ENCODE measurements around the gene POC1A. TPM values are rescaled to one million over a fixed set of nuclear protein-coding genes. Genes with fewer than 3 reads are reported as not detected.
A peak's percentile ranks its signal among the peaks of the same experiment; 100 is the strongest.

The POC1A gene
- total RNA-seq, 1 experiment from 2014 or later: 29.0 TPM

- H3K27me3 Mint-ChIP-seq (ENCODE audit: low read depth): no peaks in the 10 kb centered on the region
- Histone ChIP-seq H3K9ac (ENCODE audit: extremely low read depth, insufficient read length, low read length) (no peak overlapping the region), H2AK5ac (ENCODE audit: insufficient read length, low read length) (no peak overlapping the region), H3K23me2 (ENCODE audit: insufficient read length, low read depth, low read length, poor library complexity, severe bottlenecking) (no peaks in the 10 kb centered on the region), H3T11ph (ENCODE audit: low read length) (no peak overlapping the region), H3K4me2 (ENCODE audit: insufficient read depth, insufficient read length, low read length) (no peak overlapping the region), H2BK20ac (ENCODE audit: low read depth, low read length, poor library complexity, severe bottlenecking) (no peak overlapping the region), H3K27ac (ENCODE audit: insufficient read length, low read depth, low read length) (no peak overlapping the region), H2BK15ac (ENCODE audit: low read depth, low read length) (no peak overlapping the region), H3K79me1 (ENCODE audit: insufficient read depth, low read depth, low read length, poor library complexity, severe bottlenecking) (no peaks in the 10 kb centered on the region), H3K4me1 (ENCODE audit: insufficient read depth, low read length) (peaks cover 5% of the 10 kb centered on the region; the same call in 1 of the 2 replicates), H2BK12ac (ENCODE audit: insufficient read length, low read depth, low read length) (no peak overlapping the region), H3K4ac (ENCODE audit: low read depth, low read length) (no peak overlapping the region), H4K20me1 (ENCODE audit: control insufficient read depth, insufficient read depth, insufficient read length) (no peaks in the 10 kb centered on the region), H3K14ac (ENCODE audit: insufficient read depth, low read length) (no peak overlapping the region), H3K18ac (ENCODE audit: insufficient read length, low read depth, low read length) (no peak overlapping the region), H4K8ac (replicated peaks; ENCODE audit: insufficient read length, low read depth, low read length) (no peak overlapping the region), H4K5ac (ENCODE audit: insufficient read length, low read depth, low read length) (no peak overlapping the region), H2AFZ (ENCODE audit: low read length) (no peak overlapping the region), H2BK5ac (ENCODE audit: insufficient read length, low read length) (no peak overlapping the region), H3K9me3 (ENCODE audit: control insufficient read depth, low read depth, low read length) (no peaks in the 10 kb centered on the region), H3K27me3 (ENCODE audit: insufficient read depth, low read length) (no peaks in the 10 kb centered on the region), H3K79me2 (ENCODE audit: insufficient read depth, low read length) (no peaks in the 10 kb centered on the region), H2BK120ac (ENCODE audit: low read depth, low read length, poor library complexity, severe bottlenecking) (no peak overlapping the region), H4K91ac (ENCODE audit: insufficient read length, low read depth, low read length) (no peak overlapping the region), H3K56ac (ENCODE audit: insufficient read length, low read depth, low read length) (no peak overlapping the region), H3K23ac (ENCODE audit: insufficient read length, low read depth, low read length) (no peak overlapping the region)
- H3K27ac Mint-ChIP-seq: peak overlapping the region in 1 of 3 experiments; percentile 15; a peak in 1 of 7 replicates
- no peak overlapping the region for H3K4me3 Mint-ChIP-seq
- H3K9me3 Mint-ChIP-seq: no peaks in the 10 kb centered on the region; a peak in 1 of 5 replicates
- H3K36me3 Mint-ChIP-seq (ENCODE audit: insufficient read depth in 1 of 3, low read depth in 3 of 3): peaks cover 15 to 44% (median 35%) of the 10 kb centered on the region in 3 experiments; a peak in 6 of 7 replicates
- no peak for DNase-seq
- TF ChIP-seq, protein P1, sequence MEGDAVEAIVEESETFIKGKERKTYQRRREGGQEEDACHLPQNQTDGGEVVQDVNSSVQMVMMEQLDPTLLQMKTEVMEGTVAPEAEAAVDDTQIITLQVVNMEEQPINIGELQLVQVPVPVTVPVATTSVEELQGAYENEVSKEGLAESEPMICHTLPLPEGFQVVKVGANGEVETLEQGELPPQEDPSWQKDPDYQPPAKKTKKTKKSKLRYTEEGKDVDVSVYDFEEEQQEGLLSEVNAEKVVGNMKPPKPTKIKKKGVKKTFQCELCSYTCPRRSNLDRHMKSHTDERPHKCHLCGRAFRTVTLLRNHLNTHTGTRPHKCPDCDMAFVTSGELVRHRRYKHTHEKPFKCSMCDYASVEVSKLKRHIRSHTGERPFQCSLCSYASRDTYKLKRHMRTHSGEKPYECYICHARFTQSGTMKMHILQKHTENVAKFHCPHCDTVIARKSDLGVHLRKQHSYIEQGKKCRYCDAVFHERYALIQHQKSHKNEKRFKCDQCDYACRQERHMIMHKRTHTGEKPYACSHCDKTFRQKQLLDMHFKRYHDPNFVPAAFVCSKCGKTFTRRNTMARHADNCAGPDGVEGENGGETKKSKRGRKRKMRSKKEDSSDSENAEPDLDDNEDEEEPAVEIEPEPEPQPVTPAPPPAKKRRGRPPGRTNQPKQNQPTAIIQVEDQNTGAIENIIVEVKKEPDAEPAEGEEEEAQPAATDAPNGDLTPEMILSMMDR (conservative IDR thresholded peaks at IDR 0.05): no peak
- WGBS (ENCODE audit: extremely low coverage, insufficient read length, low lambda C conversion rate): no CpG with 5 or more reads among the region's 2 CpGs
- H3K4me1 Mint-ChIP-seq: peaks cover 24 to 30% of the 10 kb centered on the region in 2 experiments
Measured at GRCh38 chr3:52049503-52049902, 104.7 kb downstream of the POC1A start.

Data from H9 (cell line).